Measurements from ENCODE around the gene AOPEP.
"Not testable (repeated sequence)": the region's sequence is repeated elsewhere in the genome, so short reads cannot be mapped to it uniquely, and the experiment has no call there.

The AOPEP gene

GRCh38 chr9:94961870-94962269, 235.4 kb downstream of the AOPEP start:
- no peak for TF ChIP-seq CTCF (IDR thresholded peaks at IDR 0.05; ENCODE audit: low read depth, low read length, missing control alignments)
- no peak for DNase-seq (ENCODE audit: extremely low read depth, low read depth)

GRCh38 chr9:94965631-94966030, 239.1 kb downstream of the AOPEP start:
- H3K4me3 ChIP-seq (replicated peaks; ENCODE audit: low read depth, low read length); DNase-seq (ENCODE audit: extremely low read depth, low read depth): not testable (repeated sequence)

More at GRCh38 chr9:94961870-94962269, 235.4 kb downstream of the AOPEP start:
- no peak overlapping the region for H3K4me3 ChIP-seq (replicated peaks; ENCODE audit: low read depth, low read length)

GRCh38 chr9:94966046-94966445, 239.5 kb downstream of the AOPEP start:
- not testable (repeated sequence) for DNase-seq (ENCODE audit: extremely low read depth, low read depth); H3K4me3 ChIP-seq (replicated peaks; ENCODE audit: low read depth, low read length)

GRCh38 chr9:94967482-94967881, 241.0 kb downstream of the AOPEP start:
- no peak for TF ChIP-seq CTCF (IDR thresholded peaks at IDR 0.05; ENCODE audit: low read depth, low read length, missing control alignments)
- no peak overlapping the region for H3K4me3 ChIP-seq (replicated peaks; ENCODE audit: low read depth, low read length)
- no peak for DNase-seq (ENCODE audit: extremely low read depth, low read depth)

GRCh38 chr9:94971378-94972131, 245.1 kb downstream of the AOPEP start:
- no peak overlapping the region for H3K4me3 ChIP-seq (replicated peaks; ENCODE audit: low read depth, low read length)
- peak; percentile 59 for DNase-seq (ENCODE audit: extremely low read depth, low read depth)
- no peak for TF ChIP-seq CTCF (IDR thresholded peaks at IDR 0.05; ENCODE audit: low read depth, low read length, missing control alignments)

GRCh38 chr9:94973451-94973941, 247.0 kb downstream of the AOPEP start:
- DNase-seq (ENCODE audit: extremely low read depth, low read depth) = no peak
- TF ChIP-seq CTCF (IDR thresholded peaks at IDR 0.05; ENCODE audit: low read depth, low read length, missing control alignments) = no peak
- H3K4me3 ChIP-seq (replicated peaks; ENCODE audit: low read depth, low read length) = no peak overlapping the region

GRCh38 chr9:94974154-94974879, 247.8 kb downstream of the AOPEP start:
- DNase-seq (ENCODE audit: extremely low read depth, low read depth) = no peak
- no peak overlapping the region for H3K4me3 ChIP-seq (replicated peaks; ENCODE audit: low read depth, low read length)
- no peak for TF ChIP-seq CTCF (IDR thresholded peaks at IDR 0.05; ENCODE audit: low read depth, low read length, missing control alignments)

Data from HFF-Myc (cell line).